HG03095 (cell line): ENCODE data around the gene PET117.
"Not testable (repeated sequence)": the region's sequence is repeated elsewhere in the genome, so short reads cannot be mapped to it uniquely, and the experiment has no call there.

ENCODE experiments used
- ATAC-seq: cut with Tn5 transposase; IDR thresholded peaks from one replicate; pipeline ENCODE4 v1.9.1; 2021; ENCODE audit warnings: moderate library complexity; ENCODE audit not compliant: unreplicated experiment

PET117 gene

DNA sequence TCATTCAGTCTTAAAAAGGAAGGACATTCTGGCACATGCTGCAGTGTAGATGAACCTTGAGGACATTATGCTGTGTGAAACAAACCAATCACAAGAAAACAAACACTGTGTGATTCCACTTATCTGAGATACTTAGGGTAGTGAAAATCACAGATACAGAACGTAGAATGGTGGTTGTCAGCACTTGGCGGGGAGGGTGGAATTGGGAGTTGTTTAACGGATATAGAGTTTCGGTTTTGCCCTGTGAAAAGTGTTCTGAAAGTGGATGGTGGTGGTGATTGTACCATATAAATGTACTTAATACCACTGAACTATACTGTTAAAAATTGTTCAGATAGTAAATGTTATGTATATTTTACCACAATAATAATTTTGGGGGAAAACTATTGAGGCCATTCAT is 18.4 kb downstream of the PET117 start:
- no peak for ATAC-seq

DNA sequence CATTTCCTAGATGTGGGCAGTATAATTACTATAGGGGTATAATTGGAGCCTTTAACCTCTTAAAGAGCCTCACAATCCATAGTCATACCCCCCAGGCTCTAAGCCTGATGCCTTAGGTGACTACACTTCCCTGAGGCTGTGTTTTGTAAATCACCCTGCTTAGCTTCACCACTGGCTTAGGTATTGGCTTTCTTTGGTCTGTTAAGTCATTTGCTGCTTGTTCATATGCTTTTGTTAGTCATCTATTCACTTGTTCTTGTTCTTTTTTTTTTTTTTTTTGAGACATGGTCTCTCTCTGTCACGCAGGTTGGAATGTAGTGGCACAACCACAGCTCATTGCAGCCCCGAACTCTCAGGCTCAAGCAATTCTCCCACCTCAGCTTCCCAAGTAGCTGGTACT is 26.7 kb downstream of the PET117 start:
- no peak for ATAC-seq

DNA sequence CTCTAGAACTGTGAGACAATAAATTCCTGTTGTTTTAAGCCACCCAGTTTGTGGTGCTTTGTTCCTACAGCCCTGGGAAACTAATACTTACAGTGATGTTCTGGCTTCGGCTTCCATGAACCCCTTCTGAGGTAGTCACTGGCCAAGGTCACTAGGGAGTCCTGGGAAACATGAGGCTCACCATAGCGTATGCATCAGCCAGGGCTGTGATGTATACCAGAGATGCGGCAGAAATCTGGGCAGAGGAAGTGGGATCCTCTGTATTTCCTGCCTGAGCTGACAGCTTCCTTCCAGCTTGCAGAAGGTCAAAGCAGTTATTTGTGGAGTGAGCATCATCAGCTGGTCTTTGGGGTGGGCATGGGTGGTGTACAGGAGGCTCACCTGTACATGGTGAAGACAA is 27.9 kb downstream of the PET117 start:
- no peak for ATAC-seq

DNA sequence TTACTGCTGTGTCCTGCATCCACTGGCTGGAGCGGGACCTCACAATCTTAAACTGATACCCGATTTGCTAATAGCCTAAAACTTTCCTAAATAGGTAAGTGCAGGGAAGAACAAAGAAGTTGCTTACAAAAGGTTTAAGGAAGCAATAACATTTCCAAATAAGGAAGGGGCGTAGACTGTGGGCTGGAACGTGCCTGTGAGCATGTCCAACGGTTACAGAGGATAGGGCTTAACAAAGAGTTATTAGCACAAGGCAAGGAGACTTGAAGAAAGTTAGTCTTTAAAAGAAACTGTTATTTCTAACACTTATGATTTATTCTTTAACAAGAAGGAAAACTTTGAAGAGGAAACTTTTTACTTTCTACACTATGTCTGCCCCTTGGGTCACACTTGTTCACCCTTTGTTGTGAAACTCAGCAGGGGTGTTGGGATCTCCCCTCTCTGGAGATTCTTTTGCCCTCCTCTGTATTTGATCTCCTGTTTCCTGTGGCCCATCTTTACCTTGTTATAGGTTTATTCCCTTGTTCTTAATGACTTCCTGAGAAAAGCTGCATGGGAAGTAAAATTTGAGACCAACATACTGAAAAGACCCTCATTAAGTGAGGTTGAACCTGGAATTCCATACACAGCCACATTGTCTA is 28.7 kb downstream of the PET117 start:
- ATAC-seq: no peak

DNA sequence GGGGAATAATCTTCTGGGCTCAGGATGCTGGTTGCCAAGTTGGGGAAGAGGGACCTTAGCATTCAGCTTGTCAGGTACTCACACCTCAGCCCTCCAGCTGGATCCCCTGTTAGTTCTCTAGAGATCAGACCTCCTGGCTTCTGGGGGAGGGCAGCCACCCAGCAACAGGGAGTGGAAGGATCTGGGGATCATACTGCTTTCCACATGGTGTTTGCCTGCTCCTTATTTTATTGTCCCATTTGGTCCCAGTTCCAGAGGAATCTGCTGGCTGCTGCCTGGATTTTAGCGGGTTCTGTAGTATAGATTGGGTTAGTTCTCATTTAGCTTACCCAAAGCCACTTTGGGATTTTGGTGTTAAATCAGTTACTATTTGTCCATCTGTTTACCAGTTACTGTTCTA is 29.3 kb downstream of the PET117 start:
- no peak for ATAC-seq

DNA sequence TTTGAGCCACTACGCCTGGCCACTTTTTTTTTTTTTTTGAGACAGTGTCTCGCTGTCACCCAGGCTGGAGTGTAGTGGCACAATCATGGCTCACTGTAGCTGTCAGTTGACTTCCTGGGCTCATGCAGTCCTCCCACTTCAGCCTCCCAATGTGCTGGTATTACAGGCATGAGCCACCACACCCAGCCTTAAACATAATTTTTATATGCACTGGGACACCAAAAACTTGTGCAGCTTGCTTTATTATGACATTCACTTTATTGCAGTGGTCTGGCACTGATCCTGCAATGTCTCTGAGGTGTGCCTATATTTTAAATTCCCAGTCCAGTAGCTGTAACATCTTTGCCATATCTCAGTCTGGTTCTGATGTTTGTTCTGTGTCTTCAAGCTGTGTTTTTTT is 34.7 kb downstream of the PET117 start:
- ATAC-seq: no peak

DNA sequence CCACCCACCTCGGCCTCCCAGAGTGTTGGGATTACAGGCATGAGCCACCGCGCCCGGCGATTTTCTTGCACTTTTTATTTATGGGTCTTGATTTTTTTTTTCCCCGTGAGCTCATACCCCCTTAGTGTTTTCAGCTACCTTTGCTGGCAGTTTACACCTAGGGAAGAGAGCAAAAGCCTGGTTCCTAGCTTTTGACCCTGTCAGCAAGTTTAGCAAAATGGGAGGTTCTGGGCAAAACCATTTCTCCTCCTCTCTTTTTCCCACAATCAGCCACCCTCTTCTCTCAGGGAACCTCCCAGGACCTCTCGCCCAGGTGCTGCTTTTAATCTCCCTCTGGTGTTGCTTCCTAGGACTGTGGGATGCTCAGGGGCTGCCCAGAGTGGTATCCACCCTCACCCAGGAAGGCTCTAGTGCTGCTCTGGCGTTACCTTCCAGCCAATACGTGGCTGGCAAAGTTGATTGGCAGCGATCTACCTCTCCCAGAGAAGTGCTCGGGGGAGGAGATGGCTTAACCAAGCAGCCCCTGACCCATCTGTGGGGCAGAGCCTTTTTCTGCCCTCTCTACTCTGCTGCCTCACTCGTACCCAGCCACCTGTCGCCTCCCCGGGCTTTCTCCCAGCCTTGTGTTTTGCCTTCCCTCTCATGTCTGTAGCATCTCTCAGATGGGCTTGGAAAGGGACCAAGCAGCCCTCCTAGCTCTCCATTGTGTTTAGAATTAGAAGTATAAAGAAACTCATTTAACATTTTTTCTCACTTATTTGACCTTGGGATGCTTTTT is 37.4 kb downstream of the PET117 start:
- ATAC-seq: no peak

DNA sequence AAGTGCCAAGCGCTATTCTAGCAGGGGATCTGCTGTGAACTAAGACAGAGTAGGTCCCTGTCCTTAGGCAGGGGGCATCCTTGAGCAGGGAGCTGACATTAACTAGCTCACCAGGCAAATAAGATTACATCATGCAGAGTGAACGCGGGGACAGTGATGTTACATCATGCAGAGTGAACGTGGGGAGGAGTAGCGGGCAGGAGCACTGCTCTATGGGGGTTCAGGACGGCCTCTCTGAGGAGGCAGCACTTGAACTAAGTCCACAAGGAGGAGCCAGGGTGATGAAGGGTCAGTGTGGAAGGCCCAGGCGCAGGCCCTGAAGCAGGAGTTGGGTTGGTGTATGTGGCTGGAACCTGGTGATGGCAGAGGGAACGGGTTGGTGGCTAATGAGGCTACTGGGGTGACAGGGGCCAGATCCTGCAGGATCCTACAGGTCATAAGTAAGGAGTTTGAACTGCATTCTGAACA is 38.7 kb downstream of the PET117 start:
- ATAC-seq: no peak

DNA sequence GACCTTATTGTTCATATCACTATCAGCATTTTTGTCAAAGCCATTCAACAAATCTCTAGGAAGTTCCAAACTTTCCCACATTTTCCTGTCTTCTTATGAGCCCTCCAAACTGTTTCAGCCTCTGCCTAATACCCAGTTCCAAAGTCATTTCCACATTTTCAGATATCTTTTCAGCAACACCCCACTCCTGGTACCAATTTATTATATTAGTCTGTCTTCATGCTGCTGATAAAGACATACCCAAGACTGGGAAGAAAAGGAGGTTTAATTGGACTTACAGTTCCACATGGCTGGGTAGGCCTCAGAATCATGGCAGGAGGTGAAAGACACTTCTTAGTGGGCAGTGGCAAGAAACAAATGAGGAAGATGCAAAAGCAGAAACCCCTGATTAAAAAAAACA is 42.7 kb downstream of the PET117 start:
- ATAC-seq: not testable (repeated sequence)

DNA sequence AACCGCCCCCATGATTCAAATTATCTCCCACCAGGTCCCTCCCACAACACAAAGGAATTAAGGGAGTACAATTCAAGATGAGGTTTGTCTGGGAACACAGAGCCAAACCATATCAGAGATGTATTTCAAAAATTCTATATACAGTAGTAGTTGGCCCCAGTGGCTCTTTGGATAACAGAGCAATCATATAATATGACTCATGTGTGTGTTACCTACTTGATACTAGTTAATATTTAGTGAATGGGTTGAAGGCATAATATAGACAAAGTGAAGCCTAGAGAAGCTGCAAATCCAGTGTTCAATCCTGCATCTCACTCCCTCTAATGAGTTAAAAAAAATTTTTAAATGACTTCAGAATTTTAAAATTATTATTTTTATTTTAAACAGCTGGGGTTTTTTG is 43.2 kb downstream of the PET117 start:
- no peak for ATAC-seq

DNA sequence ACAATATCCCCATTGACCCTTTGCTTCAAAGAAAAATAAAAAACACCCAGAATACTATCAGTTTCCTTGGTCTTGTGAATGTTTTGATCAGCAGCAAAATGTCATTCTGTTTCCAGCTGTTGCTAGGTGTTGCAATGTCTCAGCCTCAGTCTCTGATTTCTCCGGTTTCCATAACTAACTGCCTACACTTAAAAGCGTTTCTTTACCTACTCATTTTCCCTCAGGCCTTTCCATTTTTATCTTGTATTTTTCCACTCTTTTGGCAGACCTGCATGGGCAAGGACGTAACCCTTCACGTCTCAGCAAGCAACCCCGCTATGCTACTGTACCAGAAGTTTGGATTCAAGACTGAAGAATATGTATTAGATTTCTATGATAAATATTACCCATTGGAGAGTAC is 49.4 kb downstream of the PET117 start:
- ATAC-seq: no peak

DNA sequence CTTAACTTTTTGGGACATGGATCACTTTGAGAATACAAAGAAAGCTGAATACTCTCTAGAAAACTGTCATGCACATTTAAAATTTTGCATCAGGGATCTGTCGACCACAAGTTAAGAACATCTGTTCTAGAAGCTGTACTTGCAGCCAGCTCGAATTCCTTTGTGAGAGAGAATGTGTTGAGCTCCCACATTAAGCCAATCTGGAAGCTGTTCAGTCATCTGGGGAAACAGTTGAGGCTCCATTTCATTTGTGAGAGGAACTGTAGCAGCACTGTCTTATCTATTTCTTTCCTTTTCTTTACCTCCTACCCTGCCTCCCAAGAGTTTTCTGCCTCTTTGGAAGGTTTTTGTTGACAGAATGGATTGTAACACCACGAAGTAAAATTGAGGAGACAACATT is 50.8 kb downstream of the PET117 start:
- no peak for ATAC-seq

DNA sequence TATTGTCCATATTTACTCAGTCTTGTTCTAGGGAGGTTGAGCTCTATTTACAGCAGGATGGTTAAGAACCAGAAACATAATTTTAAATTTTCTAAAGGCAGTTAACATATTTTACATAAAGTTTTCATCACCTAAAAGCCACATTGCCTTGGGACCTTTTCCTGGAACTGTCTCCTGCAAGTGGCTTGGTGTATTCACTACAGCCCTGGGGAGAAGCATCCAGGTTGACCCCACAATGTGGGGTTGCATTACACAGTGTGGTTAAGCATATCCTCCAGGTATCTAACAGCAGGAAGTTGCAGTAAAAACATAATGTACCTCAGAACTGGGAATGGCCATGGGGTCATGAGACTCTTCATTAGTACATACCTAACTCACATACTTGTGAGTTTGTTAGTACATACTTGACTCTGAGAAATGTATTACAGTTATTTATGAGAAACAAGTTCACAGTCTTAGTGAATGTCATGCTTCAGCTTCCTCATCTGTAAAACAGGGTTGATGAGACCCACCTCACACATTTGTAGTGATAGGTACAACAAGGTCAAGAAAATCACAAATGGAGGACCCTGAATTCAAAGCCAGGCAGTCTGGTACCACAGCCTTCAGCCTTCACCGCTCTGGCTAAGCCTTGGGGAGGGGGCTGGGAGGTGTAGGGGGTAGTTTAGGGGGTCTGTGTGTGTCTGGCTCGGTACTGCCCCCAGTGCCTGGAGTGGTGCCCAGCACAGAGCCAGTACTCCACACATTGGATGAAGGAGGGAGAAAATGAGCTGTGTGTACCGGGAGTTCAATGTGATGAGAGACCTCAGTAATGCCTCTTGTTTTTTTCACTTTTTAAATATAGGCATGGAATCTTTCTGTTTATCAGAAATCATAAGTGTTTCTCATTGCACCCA is 52.9 kb downstream of the PET117 start:
- no peak for ATAC-seq

DNA sequence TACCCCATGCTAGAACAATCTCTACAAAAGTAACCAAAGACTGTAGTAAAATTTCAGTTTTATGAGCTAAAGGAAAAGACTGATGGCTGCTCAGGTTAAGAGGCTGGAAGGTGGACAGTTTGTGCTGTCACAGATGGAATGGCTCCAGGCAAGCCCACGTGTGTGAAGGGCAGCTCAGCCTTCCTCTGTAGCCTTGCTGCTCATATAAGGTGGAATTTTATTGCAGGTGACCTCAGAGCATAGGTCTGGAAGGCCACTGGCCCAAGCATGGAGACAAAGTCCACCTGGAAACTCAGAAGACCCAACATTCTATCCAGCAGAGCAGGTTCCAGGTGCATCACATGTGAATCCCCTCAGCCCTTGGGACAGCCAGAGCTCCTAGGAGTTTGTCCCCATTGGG is 53.6 kb downstream of the PET117 start:
- ATAC-seq: no peak
